PC-3 (cell line): ENCODE data around the gene CRTC1. TPM values are rescaled to one million over a fixed set of nuclear protein-coding genes. Genes with fewer than 3 reads are reported as not detected.

Experiments used
- total RNA-seq: library from RNA; depleted of rRNA; stranded (reverse); fragments of >200 nt; gene quantifications from 2 replicates; pipeline ENCODE4 v1.2.3, GENCODE V29; 2014; rRNA removed

Gene CRTC1
- total RNA-seq, 1 experiment from 2014 or later: 6.7 TPM

Other genes starting within 250 kb of the CRTC1 start
- 19.4 TPM in 2 replicates for gene ISYNA1, start 245.5 kb upstream of the CRTC1 start, total RNA-seq
- 21.0 and 30.6 TPM in 2 replicates for gene ELL, start 161.6 kb upstream of the CRTC1 start, total RNA-seq
- gene FKBP8, start 140.1 kb upstream of the CRTC1 start, total RNA-seq: 243 and 278 TPM in 2 replicates
- gene KXD1, start 125.8 kb upstream of the CRTC1 start, total RNA-seq: 137 and 162 TPM in 2 replicates
- gene UBA52, start 111.8 kb upstream of the CRTC1 start, total RNA-seq: 871 and 1,108 TPM in 2 replicates
- 121 and 207 TPM in 2 replicates for gene REX1BD, start 94.9 kb upstream of the CRTC1 start, total RNA-seq
- 0.23 and 2.6 TPM in 2 replicates for gene CRLF1, start 76.9 kb upstream of the CRTC1 start, total RNA-seq
- gene TMEM59L, start 70.8 kb upstream of the CRTC1 start, total RNA-seq: 0.17 and 0.44 TPM in 2 replicates
- 8.4 and 12.7 TPM in 2 replicates for gene KLHL26, start 46.7 kb upstream of the CRTC1 start, total RNA-seq
- 0.04 TPM in 1 of 2 replicates, not detected in the other for gene COMP, start 107.6 kb downstream of the CRTC1 start, total RNA-seq
- 97.1 and 155 TPM in 2 replicates for gene UPF1, start 148.3 kb downstream of the CRTC1 start, total RNA-seq
- gene CERS1, start 212.5 kb downstream of the CRTC1 start, total RNA-seq: 0.95 and 3.3 TPM in 2 replicates
- gene COPE, start 235.7 kb downstream of the CRTC1 start, total RNA-seq: 408 and 410 TPM in 2 replicates
- gene DDX49, start 236.0 kb downstream of the CRTC1 start, total RNA-seq: 120 and 145 TPM in 2 replicates